ENCODE data around the gene ZNF766. TPM values are rescaled to one million over a fixed set of nuclear protein-coding genes. Genes with fewer than 3 reads are reported as not detected.

The ZNF766 gene
- total and polyA plus RNA-seq, 3 experiments from 2014 or later, result 22.2 to 69.7 (median 24.3) TPM

DNA sequence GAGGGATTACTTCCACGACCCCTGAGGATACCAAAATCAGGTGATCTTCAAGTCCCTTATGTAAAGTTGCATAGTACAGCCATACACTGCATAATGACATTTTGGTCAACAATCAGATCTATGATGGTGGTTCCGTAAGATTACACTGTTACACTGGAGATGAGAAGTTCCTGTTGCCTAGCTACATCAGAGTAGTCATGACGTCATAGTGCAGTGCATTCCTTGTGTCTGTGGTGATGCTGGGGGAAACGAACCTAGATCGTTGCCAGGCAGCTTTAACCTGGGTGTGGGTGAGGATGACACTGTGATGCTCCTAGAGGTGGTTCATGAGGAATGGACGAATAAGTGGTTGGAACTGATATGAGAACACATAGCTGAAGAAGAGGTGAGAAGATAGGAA lies 75.8 kb downstream of the ZNF766 start:
- Mint-ChIP-seq H3K27me3 (peaks cover 0 to 2% of the 10 kb centered on the region in 2 donors), H3K4me3 (no peak overlapping the region), H3K4me1 (peaks cover 0 to 4% (median 0%) of the 10 kb centered on the region in 3 donors), H3K27ac (no peak overlapping the region), H3K36me3 (peaks cover 7 to 21% (median 13%) of the 10 kb centered on the region in 3 donors), H3K9me3 (peaks cover 0 to 25% (median 3%) of the 10 kb centered on the region in 5 donors)
- H3K4me1 ChIP-seq (ENCODE audit: insufficient read depth, low read length), result no peaks in the 10 kb centered on the region
- H3K36me3 ChIP-seq (ENCODE audit: insufficient read depth, low read length), result no peaks in the 10 kb centered on the region
- ChIA-PET CTCF (no interaction called here), POLR2A (no interaction called here)
- no peak overlapping the region for H3K4me3 ChIP-seq (ENCODE audit: low read length)
- DNase-seq, result no peak
- no peaks in the 10 kb centered on the region for H3K9me3 ChIP-seq (ENCODE audit: low read length)
- H3K27me3 ChIP-seq (ENCODE audit: insufficient read depth, low read length, poor library complexity, severe bottlenecking), result no peaks in the 10 kb centered on the region
- no peak overlapping the region for H3K27ac ChIP-seq (ENCODE audit: low read depth, low read length)

Other genes with a start within 250 kb of the ZNF766 start
- 10 to 100 TPM; 12.3 to 13.0 TPM for gene ZNF614, start 241.2 kb upstream of the ZNF766 start, total RNA-seq
- gene ZNF614, start 241.2 kb upstream of the ZNF766 start, polyA plus RNA-seq, result 7.2 TPM
- 10 to 100 TPM; 13.0 to 13.4 TPM for gene ZNF432, start 220.7 kb upstream of the ZNF766 start, total RNA-seq
- gene ZNF432, start 220.7 kb upstream of the ZNF766 start, polyA plus RNA-seq, result 5.8 TPM
- 10 to 100 TPM; 14.5 to 15.2 TPM for gene ZNF841, start 173.8 kb upstream of the ZNF766 start, total RNA-seq
- gene ZNF841, start 173.8 kb upstream of the ZNF766 start, polyA plus RNA-seq, result 5.7 TPM
- gene ZNF616, start 129.6 kb upstream of the ZNF766 start, total RNA-seq, result 10 to 100 TPM; 11.2 to 12.6 TPM
- 4.6 TPM for gene ZNF616, start 129.6 kb upstream of the ZNF766 start, polyA plus RNA-seq
- gene ZNF836, start 98.0 kb upstream of the ZNF766 start, total RNA-seq, result 10 to 100 TPM; 10.6 to 12.5 TPM
- 17.1 TPM for gene ZNF836, start 98.0 kb upstream of the ZNF766 start, polyA plus RNA-seq
- gene PPP2R1A, start 79.5 kb upstream of the ZNF766 start, total RNA-seq, result 100 to 1,000 TPM; 232 to 250 TPM
- gene PPP2R1A, start 79.5 kb upstream of the ZNF766 start, polyA plus RNA-seq, result 200 TPM
- 1 to 10 TPM; 5.6 to 6.6 TPM for gene ZNF480, start 27.6 kb downstream of the ZNF766 start, total RNA-seq
- 28.0 TPM for gene ZNF480, start 27.6 kb downstream of the ZNF766 start, polyA plus RNA-seq
- 1 to 10 TPM in 1 of 2 experiments, under 1 TPM in 1; 0.91 to 1.8 TPM for gene ZNF610, start 66.7 kb downstream of the ZNF766 start, total RNA-seq
- gene ZNF610, start 66.7 kb downstream of the ZNF766 start, polyA plus RNA-seq, result 1.8 TPM
- gene ZNF880, start 100.3 kb downstream of the ZNF766 start, total RNA-seq, result 10 to 100 TPM; 15.6 to 15.9 TPM
- gene ZNF880, start 100.3 kb downstream of the ZNF766 start, polyA plus RNA-seq, result 38.9 TPM
- gene ZNF528, start 128.3 kb downstream of the ZNF766 start, total RNA-seq, result 10 to 100 TPM; 11.6 to 14.2 TPM
- gene ZNF528, start 128.3 kb downstream of the ZNF766 start, polyA plus RNA-seq, result 8.8 TPM
- gene ZNF534, start 159.6 kb downstream of the ZNF766 start, total RNA-seq, result not detected
- gene ZNF534, start 159.6 kb downstream of the ZNF766 start, polyA plus RNA-seq, result not detected
- gene ZNF578, start 184.0 kb downstream of the ZNF766 start, total RNA-seq, result 1 to 10 TPM in 1 of 2 experiments, under 1 TPM in 1; 0.88 to 1.9 TPM
- gene ZNF578, start 184.0 kb downstream of the ZNF766 start, polyA plus RNA-seq, result 4.5 TPM

Measured in CD8-positive, alpha-beta memory T cell (primary cell).